ENCODE measurements around the gene IFNK.

DNA sequence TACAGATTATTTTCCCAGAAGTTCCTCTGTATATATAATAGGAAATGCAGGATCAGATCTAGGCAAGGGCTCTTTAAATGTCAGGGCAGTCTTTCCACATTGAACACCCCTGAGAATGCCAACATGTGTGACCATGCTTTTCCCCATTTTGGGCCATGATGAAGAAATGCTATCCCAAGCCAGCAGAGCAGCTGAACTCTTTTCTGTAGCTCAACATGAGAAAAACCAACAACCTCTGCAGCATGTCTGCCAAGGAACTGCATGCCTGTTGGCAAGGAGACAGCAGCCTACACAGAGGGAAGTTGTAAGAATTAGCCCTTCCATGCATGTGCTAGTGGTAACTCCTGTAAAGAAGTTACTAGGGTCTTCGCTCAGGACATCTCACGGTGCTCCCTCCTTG is 9.5 kb upstream of the IFNK start:
- TF ChIP-seq CTCF (IDR thresholded peaks at IDR 0.05) = no peak
- TF ChIP-seq POLR2A (IDR thresholded peaks at IDR 0.05) = no peak

Measured in uterus (tissue), 2 donors.